Stimulated activated CD4-positive, alpha-beta T cell treated with anti-CD3 and anti-CD28 coated beads, Interleukin-12 subunit alpha, Interleukin-12 subunit beta, amount 100 ng/mL, for 48 hours (primary cell): ENCODE results near the gene KSR1.
"Not testable (repeated sequence)": the region's sequence is repeated elsewhere in the genome, so short reads cannot be mapped to it uniquely, and the experiment has no call there.

Experiments
- DNase-seq, 3 donors: peaks; one replicate each; pipeline ENCODE4 v3.0.0-alpha.2; 2020; ENCODE audit warnings: low read depth in 2 of 3, low spot score in 1 of 3

KSR1 gene

GRCh38 chr17:27452828-27453227 is 3.4 kb upstream of the KSR1 start:
- DNase-seq: no peak

GRCh38 chr17:27453471-27453870 is 2.8 kb upstream of the KSR1 start:
- DNase-seq: no peak

- no peak for DNase-seq
These were observed 2.2 kb upstream of the KSR1 start for GRCh38 chr17:27454089-27454488.

- DNase-seq: no peak
These were observed 873 bp upstream of the KSR1 start for GRCh38 chr17:27455236-27455913.

- no peak for DNase-seq
These were observed 572 bp downstream of the KSR1 start for GRCh38 chr17:27456681-27457359.

GRCh38 chr17:27457360-27457715 is 1.1 kb downstream of the KSR1 start:
- DNase-seq: no peak

- no peak for DNase-seq
These were observed 1.7 kb downstream of the KSR1 start for GRCh38 chr17:27457731-27458523.

- DNase-seq: no peak
These were observed 2.3 kb downstream of the KSR1 start for GRCh38 chr17:27458524-27458908.

GRCh38 chr17:27459433-27459832 is 3.2 kb downstream of the KSR1 start:
- no peak for DNase-seq

GRCh38 chr17:27460196-27460725 is 4.0 kb downstream of the KSR1 start:
- no peak for DNase-seq

- DNase-seq: no peak
These were observed 5.1 kb downstream of the KSR1 start for GRCh38 chr17:27461192-27461859.

- no peak for DNase-seq
These were observed 5.9 kb downstream of the KSR1 start for GRCh38 chr17:27462149-27462548.

GRCh38 chr17:27462714-27463113 is 6.5 kb downstream of the KSR1 start:
- DNase-seq: no peak

- DNase-seq: no peak
These were observed 7.0 kb downstream of the KSR1 start for GRCh38 chr17:27463235-27463677.

- DNase-seq: not testable (repeated sequence)
These were observed 7.8 kb downstream of the KSR1 start for GRCh38 chr17:27464019-27464418.

GRCh38 chr17:27464431-27464830 is 8.2 kb downstream of the KSR1 start:
- DNase-seq: no peak

GRCh38 chr17:27465875-27466274 is 9.6 kb downstream of the KSR1 start:
- DNase-seq: not testable (repeated sequence)

- DNase-seq: no peak
These were observed 10.1 kb downstream of the KSR1 start for GRCh38 chr17:27466376-27466742.

- peak; percentile 68 to 81 (median 80) for DNase-seq
These were observed 10.6 kb downstream of the KSR1 start for GRCh38 chr17:27466743-27467375.

GRCh38 chr17:27469256-27469655 is 13.0 kb downstream of the KSR1 start:
- no peak for DNase-seq
